MCF 10A (cell line): Measurements from ENCODE around the gene PFKFB4. TPM values are rescaled to one million over a fixed set of nuclear protein-coding genes. Genes with fewer than 3 reads are reported as not detected.

Experiments
- BruUV-seq: library from RNA; stranded (reverse); fragments of 400-500 nt; replicated peaks from 2 replicates; lab custom pipeline; 2021; lab: Mats Ljungman, UMichigan
- CTCF ChIA-PET: fragments of 300-600 bp; sonication (Branson Sonifier 250); formaldehyde crosslinking; extraction: SDS; loops from one replicate; lab custom pipeline; 2021; ENCODE audit warnings: antibody characterized with exemption, inconsistent platforms; lab: Yijun Ruan, JAX
- POLR2A ChIA-PET: fragments of 300-600, 350-650 bp; sonication (Branson Sonifier 250); formaldehyde crosslinking; extraction: SDS; loops from one replicate; lab custom pipeline; 2020; ENCODE audit warnings: antibody characterized with exemption, inconsistent platforms; lab: Yijun Ruan, JAX
- DNase-seq: peaks from one replicate; pipeline ENCODE4 v3.0.0-alpha.2; 2018; ENCODE audit not compliant: unreplicated experiment
- H3K27ac Mint-ChIP-seq: one replicate; pipeline ENCODE4 v1.8.0; 2022; ENCODE audit warnings: mild to moderate bottlenecking, low read depth, mixed read lengths; ENCODE audit not compliant: unreplicated experiment
- H3K27me3 Mint-ChIP-seq: one replicate; pipeline ENCODE4 v1.8.0; 2022; ENCODE audit warnings: mixed read lengths; ENCODE audit not compliant: insufficient read depth, unreplicated experiment
- H3K36me3 Mint-ChIP-seq: one replicate; pipeline ENCODE4 v1.8.0; 2022; ENCODE audit warnings: mild to moderate bottlenecking, moderate library complexity, mixed read lengths; ENCODE audit not compliant: insufficient read depth, unreplicated experiment
- H3K4me1 Mint-ChIP-seq: one replicate; pipeline ENCODE4 v1.8.0; 2022; ENCODE audit warnings: mixed read lengths; ENCODE audit not compliant: insufficient read depth, unreplicated experiment
- H3K4me3 Mint-ChIP-seq: one replicate; pipeline ENCODE4 v1.8.0; 2022; ENCODE audit warnings: mild to moderate bottlenecking, moderate library complexity, mixed read lengths; ENCODE audit not compliant: unreplicated experiment
- H3K9me3 Mint-ChIP-seq: one replicate; pipeline ENCODE4 v1.8.0; 2022; ENCODE audit warnings: mixed read lengths; ENCODE audit not compliant: unreplicated experiment
- CTCF ChIP-seq: fragments of 200-600 bp; IDR thresholded peaks from one replicate; pipeline ENCODE4 v1.8.0; 2022; ENCODE audit warnings: antibody characterized with exemption, mild to moderate bottlenecking; ENCODE audit not compliant: unreplicated experiment
- intact Hi-C: fragments of 100-400 bp; cut with micrococcal nuclease; formaldehyde crosslinking; loops from 2 replicates; pipeline ENCODE4 v1.14.1; 2022
- total RNA-seq: library from RNA; stranded (reverse); gene quantifications from 2 replicates; pipeline ENCODE4 v1.2.3, GENCODE V29; 2022

PFKFB4 gene
- total RNA-seq, 1 experiment from 2014 or later = 4.6 TPM

- no peaks in the 10 kb centered on the region for H3K27me3 Mint-ChIP-seq
- no TSS peak for BruUV-seq
- TF ChIP-seq CTCF = no peak
- intact Hi-C loops = no loop called here
- no peak for DNase-seq
- no peaks in the 10 kb centered on the region for H3K9me3 Mint-ChIP-seq
- no peak overlapping the region for H3K4me3 Mint-ChIP-seq
- ChIA-PET POLR2A (no interaction called here), CTCF (no interaction called here)
- no peak overlapping the region for H3K27ac Mint-ChIP-seq
- H3K36me3 Mint-ChIP-seq = peaks cover 26% of the 10 kb centered on the region
- H3K4me1 Mint-ChIP-seq = peaks cover 28% of the 10 kb centered on the region
Observed at GRCh38 chr3:48591886-48592518, 35.4 kb upstream of the PFKFB4 start.

- peaks cover 22% of the 10 kb centered on the region for H3K4me1 Mint-ChIP-seq
- no peak for TF ChIP-seq CTCF
- intact Hi-C loops = no loop called here
- ChIA-PET CTCF (no interaction called here), POLR2A (no interaction called here)
- H3K9me3 Mint-ChIP-seq = no peaks in the 10 kb centered on the region
- BruUV-seq = no TSS peak
- peaks cover 26% of the 10 kb centered on the region for H3K36me3 Mint-ChIP-seq
- no peak overlapping the region for H3K4me3 Mint-ChIP-seq
- peak overlapping the region; percentile 53 for H3K27ac Mint-ChIP-seq
- H3K27me3 Mint-ChIP-seq = no peaks in the 10 kb centered on the region
- DNase-seq = no peak
Observed at GRCh38 chr3:48591436-48591835, 34.8 kb upstream of the PFKFB4 start.

GRCh38 chr3:48588230-48588629 lies 31.6 kb upstream of the PFKFB4 start:
- Mint-ChIP-seq H3K27ac (no peak overlapping the region), H3K4me1 (peaks cover 13% of the 10 kb centered on the region), H3K9me3 (no peaks in the 10 kb centered on the region), H3K36me3 (peaks cover 39% of the 10 kb centered on the region), H3K4me3 (no peak overlapping the region), H3K27me3 (no peaks in the 10 kb centered on the region)
- no TSS peak for BruUV-seq
- ChIA-PET POLR2A (no interaction called here), CTCF (interaction anchor here (0.7 to 1.3 kb wide), 3 partner anchors 27 to 32 kb away, joined by 3 to 4 read pairs (median 3); no protein-coding TSS in a partner anchor)
- TF ChIP-seq CTCF = no peak
- intact Hi-C loops = no loop called here
- no peak for DNase-seq

- intact Hi-C loops = no loop called here
- H3K4me1 Mint-ChIP-seq = peaks cover 13% of the 10 kb centered on the region
Observed at GRCh38 chr3:48587686-48588085, 31.1 kb upstream of the PFKFB4 start.

More at GRCh38 chr3:48587686-48588085, 31.1 kb upstream of the PFKFB4 start:
- no peak for TF ChIP-seq CTCF
- Mint-ChIP-seq H3K27ac (peak overlapping the region; percentile 6), H3K9me3 (no peaks in the 10 kb centered on the region), H3K27me3 (no peaks in the 10 kb centered on the region), H3K4me3 (no peak overlapping the region), H3K36me3 (peaks cover 43% of the 10 kb centered on the region)
- POLR2A ChIA-PET = interaction anchor here (0.6 kb wide), 1 partner anchor 99 kb away, joined by 4 read pairs; no protein-coding TSS in a partner anchor
- no peak for DNase-seq
- BruUV-seq = no TSS peak
- CTCF ChIA-PET = interaction anchor here (0.5 to 1.3 kb wide), 3 partner anchors 26 to 277 kb away, joined by 3 to 4 read pairs (median 3); no protein-coding TSS in a partner anchor
